Adrenal gland (tissue), 5 donors: ENCODE results near the gene SERPINE2.

Experiments
- CTCF ChIP-seq, 6 experiments: fragments of 450-650 bp in 4 of 6; fragments of 200-600 bp in 2 of 6; sonication (generic) in 1 of 6; IDR thresholded peaks; 1 replicate in 5 of 6; 2 replicates in 1 of 6; pipeline versions ENCODE4 v1.5.1 to v1.8.0; 2016 to 2021; ENCODE audit warnings: antibody characterized with exemption in 6 of 6, mild to moderate bottlenecking in 2 of 6, moderate library complexity in 1 of 6
- POLR2A ChIP-seq, 2 donors: fragments of 450-650 bp; IDR thresholded peaks; one replicate each; pipeline ENCODE4 v1.6.1; 2017; ENCODE audit warnings: antibody characterized with exemption in 2 of 2, mild to moderate bottlenecking in 2 of 2, moderate library complexity in 1 of 2
- donor health status: DM: no; HTN: no; CAD: no.

GRCh38 chr2:224084266-224084892, 45.3 kb upstream of the SERPINE2 start:
- no peak for TF ChIP-seq CTCF (IDR thresholded peaks at IDR 0.05)
- TF ChIP-seq POLR2A (IDR thresholded peaks at IDR 0.05), result no peak
